Inflammatory macrophage (primary cell): Measurements from ENCODE around the gene FBXO44.
"Not testable (repeated sequence)": the region's sequence is repeated elsewhere in the genome, so short reads cannot be mapped to it uniquely, and the experiment has no call there.

Experiments used
- DNase-seq, 2 donors: peaks; one replicate each; pipeline ENCODE4 v3.0.0-alpha.2; 2020 to 2022
- total RNA-seq, 18 experiments: gene quantifications; one replicate each; lab custom pipeline; 2026; ENCODE audit warnings: mixed read lengths in 6 of 18, inconsistent platforms in 2 of 18; lab: John Stamatoyannopoulos, UW

The FBXO44 gene, protein sequence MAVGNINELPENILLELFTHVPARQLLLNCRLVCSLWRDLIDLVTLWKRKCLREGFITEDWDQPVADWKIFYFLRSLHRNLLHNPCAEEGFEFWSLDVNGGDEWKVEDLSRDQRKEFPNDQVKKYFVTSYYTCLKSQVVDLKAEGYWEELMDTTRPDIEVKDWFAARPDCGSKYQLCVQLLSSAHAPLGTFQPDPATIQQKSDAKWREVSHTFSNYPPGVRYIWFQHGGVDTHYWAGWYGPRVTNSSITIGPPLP
- 3.3 to 9.0 (median 5.8) reads per million in 18 experiments for total RNA-seq

DNA sequence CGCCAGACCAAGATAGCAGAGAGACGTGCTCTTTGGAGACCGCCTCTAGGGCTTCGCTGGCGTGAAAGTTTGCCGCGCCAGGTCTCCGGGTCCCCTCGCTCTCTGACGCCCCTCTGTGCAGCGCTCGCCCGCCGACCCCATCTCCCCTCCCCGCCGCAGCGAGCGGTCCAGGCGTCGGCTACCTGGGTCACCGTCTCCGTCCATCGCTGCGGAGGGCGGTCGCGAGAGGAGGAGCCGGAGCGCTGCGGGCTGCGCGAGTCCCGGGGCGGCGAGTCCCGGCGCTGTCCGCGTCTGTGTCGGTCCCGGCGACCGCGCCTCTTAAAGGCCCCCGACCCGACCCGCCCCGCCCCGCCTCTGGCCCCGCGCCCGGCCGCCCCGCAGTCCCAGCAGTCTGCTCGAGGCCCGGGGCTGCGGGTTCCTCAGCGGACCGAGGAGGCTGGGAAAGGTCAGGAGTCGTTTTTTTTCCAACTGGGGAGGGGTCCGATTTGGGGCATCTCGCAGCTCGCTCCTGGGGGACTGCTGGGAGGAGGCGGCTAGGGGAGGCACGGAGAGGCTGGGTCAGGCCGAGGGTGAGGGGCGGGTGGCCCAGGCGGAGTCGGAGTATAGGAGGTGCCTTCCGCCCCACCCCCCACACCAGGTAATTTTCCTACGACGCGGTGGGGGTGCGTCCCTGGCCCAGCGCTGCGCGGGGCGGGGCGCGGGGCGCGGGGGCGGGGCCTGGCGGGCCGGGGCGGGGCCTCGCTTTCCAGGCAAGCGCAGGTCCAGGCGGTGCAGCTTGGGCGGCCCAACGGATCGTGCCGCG is at the start of gene FBXO44, which contains the start of gene FBXO2:
TSS of gene FBXO44 (plus strand) at position 741 of the 802 bp plus-strand sequence. CDS start 959 bp downstream, outside the sequence.
TSS of gene FBXO2 (minus strand) at position 293 of the 802 bp plus-strand sequence. CDS start at position 204, 89 bp downstream.
- peak in 1 of 2 donors; percentile 24 for DNase-seq

- no peak for DNase-seq
Observed at GRCh38 chr1:11606775-11607174, 47.9 kb upstream of the FBXO44 start.

GRCh38 chr1:11608596-11609130 is 46.0 kb upstream of the FBXO44 start:
- not testable (repeated sequence) for DNase-seq

GRCh38 chr1:11609378-11609777 is 45.3 kb upstream of the FBXO44 start:
- not testable (repeated sequence) for DNase-seq

- no peak for DNase-seq
Observed at GRCh38 chr1:11610629-11611180, 44.0 kb upstream of the FBXO44 start.

DNA sequence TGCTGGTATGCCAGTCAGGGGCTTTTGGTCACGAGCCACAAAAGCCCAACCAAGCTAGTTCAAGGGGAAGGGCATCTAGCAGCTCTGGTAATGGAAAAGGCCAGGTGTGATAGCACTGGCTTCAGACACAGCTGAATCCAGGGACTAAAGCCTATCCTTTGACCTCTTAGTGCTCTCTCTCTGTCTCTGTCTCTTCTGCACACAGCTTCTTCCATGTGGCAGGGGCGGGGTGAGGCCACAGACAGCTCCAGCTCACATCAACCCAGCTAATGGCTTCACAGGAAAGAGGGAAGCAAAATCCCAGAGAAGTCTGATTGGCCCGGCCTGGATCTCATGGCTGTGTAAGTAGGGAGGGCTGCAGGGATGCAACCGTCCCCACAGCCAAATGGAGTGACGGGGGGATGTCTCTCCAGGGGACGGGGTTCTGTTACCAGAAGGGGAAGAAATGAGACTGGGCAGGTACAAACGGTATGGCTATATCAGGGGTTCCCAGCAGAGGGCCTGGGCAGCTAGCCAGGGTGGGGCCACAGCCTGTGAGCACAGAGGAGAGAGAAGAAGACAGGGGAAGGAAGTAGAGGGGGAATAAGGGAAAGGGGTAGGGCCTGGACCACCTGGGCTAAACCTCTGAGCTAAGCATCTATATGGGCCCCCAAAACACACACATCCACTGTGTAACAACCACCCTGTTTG is 42.9 kb upstream of the FBXO44 start:
- no peak for DNase-seq

- DNase-seq = no peak
Observed at GRCh38 chr1:11613347-11613746, 41.3 kb upstream of the FBXO44 start.

DNA sequence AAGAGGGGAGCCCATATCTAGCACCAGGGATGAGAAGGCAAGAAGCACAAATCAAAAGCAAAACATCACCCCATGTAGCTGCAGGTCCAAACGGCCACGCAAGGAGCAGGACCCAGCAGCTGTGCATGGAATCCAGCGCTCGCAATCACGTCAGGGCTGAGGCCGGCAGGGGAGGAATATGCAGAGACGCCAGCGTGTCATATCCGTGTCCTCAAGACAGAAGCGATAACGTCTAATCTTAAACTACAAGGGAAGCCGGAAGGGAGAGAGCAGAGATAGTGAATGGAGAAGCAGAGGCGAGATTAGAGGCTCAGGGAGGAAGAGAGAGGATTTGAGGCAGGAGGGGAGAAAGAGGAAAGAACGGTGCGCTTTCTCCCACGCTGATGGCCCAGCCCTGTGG is 39.6 kb upstream of the FBXO44 start:
- no peak for DNase-seq

DNA sequence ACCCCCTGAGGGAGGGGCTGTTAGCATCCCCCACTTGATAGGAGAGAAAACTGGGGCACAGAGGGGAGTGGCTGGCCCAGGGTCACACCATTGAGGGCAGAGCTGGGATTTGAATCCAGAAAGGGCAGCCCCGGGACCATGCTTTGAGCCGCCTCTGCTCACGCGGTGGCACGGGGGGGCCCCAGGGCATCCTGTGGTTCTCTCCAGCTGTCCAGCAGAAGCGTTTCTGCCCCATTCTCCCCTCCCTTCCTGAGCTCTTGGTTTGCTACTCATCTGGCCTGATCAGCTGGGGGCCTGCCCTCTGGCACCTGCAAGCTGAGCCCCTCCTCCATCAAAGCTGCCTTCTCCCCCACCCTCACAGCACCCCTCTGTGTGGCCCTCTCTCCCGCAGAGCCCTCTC is 37.9 kb upstream of the FBXO44 start:
- DNase-seq = no peak

DNA sequence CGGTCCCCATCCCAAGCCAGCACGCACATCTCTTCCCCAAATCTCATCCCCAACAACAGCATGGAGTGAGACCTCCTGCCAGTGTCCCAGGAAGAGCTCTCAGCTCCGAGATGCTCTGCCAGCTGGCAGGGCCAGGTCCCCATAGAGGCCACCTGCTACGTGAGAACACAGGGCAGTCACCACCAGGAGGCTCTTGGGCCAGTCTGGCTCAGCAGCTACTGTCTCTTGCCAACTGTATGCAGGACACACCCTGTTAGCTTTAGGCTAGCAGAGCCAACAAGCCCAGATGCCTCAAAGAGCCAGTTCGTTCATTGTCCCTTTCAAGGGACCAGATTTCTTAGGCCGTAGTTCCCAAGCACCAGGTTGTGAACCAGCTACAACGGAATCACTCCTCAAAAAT is 37.4 kb upstream of the FBXO44 start:
- no peak for DNase-seq

GRCh38 chr1:11617741-11618140 is 36.9 kb upstream of the FBXO44 start:
- no peak for DNase-seq

- no peak for DNase-seq
Observed at GRCh38 chr1:11620405-11620804, 34.3 kb upstream of the FBXO44 start.

- DNase-seq = no peak
Observed at GRCh38 chr1:11620924-11621323, 33.8 kb upstream of the FBXO44 start.

- DNase-seq = no peak
Observed at GRCh38 chr1:11622398-11622797, 32.3 kb upstream of the FBXO44 start.

DNA sequence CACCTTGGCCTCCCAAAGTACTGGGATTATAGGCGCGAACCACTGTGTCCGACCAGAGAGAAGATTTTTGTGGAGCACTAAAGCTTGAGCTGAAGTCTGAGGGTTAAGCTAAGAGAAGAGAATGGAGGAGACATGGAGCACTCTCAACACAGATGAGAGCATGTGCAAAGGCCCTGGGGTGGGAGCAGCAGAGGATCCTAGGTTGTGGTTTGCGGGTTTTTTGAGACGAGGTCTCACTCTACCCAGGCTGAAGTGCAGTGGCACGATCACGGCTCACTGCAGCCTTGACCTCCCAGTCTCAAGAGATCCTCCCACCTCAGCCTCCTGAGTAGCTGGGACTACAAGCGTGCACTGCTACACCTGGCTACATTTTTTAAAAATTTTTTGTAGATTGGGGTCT is 31.0 kb upstream of the FBXO44 start:
- no peak for DNase-seq

DNA sequence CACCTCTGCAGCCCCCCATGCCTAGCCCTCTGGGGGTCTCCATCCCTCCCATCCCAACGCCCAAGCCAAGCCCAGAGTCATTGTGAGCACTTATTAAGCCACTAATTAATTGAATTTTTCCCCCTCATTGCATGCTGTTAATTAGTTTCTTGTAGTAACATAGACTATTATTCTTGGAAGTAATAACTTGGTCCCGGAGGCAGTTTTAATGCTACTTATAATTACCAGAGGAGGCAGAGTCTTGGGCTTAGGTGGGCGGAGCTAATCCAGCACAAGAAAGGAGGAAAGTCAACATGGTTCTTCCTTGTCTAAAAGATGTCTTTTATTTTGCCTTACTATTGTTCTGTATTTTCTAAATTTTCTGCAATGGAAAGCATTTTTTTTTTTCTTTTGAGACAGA is 28.1 kb upstream of the FBXO44 start:
- DNase-seq = no peak

- DNase-seq = no peak
Observed at GRCh38 chr1:11628767-11629166, 25.9 kb upstream of the FBXO44 start.

DNA sequence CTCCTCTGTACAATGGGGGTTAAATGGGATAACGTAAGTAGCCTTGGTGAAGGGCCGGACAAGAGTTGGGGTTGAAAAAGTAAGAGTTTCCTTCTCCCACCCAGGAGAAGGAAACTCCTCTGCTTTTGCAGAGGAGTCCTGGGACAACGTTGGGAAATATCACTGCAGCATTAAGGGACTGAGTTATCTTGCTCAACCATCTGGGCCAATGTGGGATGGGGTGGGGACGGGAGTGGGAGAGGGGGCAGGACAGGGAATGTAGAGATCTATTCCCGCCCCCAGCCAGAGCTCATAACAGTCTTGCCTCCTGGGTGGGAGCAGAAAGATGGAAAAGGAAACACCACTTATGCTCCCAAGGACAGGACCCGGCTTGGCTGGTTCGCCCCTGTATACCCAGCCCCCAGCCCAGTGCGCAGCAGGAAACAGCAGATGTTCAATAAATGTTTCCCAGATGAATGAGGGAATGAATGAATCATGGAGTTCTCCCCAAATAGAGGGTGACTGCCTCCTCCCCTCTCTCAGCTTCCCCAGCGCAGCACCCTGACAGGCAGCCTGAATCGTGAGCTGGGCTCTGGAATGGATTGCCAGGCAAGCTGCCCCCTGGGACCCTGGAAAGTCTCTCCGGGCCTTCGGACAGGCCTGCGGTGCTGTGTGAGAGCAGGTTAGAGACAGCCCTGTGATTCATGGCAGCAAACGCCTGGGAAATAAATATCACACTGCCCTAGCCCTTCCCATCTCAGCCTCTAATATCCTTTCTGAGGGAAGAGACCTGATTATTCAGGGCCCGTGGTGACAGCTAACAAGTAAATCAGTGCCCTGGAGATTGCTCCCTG is 25.3 kb upstream of the FBXO44 start:
- DNase-seq = no peak

DNA sequence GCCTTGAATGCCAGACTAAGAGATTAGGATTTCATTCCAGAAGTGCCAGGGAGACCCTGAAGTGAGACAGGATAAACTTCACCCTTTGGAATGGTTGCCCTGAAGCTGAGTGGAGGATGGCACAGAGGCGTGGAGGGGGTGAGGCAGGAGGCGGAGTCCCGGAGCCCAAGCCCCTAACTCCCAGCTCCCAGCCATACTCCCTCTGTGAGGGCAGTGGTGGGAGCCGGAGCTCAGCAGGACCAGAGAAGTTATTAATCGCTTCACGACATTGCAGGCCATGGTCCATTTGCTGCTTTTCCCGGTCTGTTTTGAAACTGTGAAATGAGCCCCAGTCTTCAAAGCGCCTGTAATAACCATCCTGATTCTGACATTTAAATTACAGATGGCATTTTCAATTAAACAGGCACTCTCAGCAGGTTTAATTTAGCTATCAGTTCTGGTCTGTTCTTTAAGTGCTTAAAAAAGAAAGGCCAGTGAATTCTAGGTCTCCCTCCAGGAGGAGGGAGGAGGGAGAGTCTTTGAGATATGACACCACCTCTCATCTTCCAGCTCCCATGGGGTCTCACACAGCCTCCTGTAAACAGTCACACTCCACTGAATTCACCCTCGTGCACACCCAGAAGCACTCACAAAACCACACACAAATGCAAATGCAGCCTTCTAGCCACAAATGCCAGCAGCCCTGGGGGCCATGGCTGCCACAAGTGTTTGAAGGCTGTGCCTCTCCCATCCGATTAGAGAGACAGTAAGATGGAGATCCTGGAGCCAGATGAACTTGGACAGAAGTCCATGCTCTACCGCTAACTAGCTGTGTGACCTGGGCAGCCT is 20.1 kb upstream of the FBXO44 start:
- DNase-seq = no peak

DNA sequence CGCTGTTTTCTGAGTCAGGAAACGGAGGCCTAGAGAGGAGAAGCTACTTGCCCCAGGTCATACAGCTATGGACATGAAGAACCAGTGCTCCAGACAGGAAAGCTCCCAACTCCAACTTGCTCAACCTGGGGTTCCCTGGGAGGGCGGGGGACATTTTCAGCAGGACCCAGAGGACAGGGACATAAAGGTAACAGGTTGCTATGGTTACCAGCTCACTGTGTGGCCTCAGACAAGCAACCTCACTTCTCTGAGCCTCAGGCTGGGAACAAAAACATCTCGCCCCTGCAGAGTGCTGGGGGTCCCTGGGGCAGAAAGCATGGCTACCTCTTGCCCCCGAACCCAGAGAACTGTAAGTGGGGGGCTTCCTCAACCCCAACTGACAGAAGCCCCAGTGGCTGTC is 16.6 kb upstream of the FBXO44 start:
- no peak for DNase-seq

DNA sequence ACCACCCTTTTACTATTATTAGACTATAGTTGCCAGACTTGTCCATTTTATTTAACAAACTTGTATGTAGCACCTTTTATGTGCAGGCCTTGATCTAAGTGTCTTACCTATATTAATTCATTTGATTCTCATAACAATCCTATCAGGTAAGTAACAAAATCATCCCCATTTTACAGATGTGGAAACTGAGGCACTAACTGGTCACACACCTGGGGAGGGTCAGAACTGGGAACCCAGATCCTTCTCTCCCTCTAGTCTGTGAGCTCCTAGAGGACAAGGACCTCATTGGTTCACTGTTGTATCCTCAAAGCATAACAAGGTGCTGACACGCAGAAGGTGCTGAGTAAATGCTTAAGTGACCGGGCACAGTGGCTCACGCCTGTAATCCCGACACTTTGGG is 15.3 kb upstream of the FBXO44 start:
- DNase-seq = no peak
